NK-92 (cell line): ENCODE data around the gene GRIK4.
"Not testable (repeated sequence)": the region's sequence is repeated elsewhere in the genome, so short reads cannot be mapped to it uniquely, and the experiment has no call there.

Source experiments
- DNase-seq: peaks from one replicate; lab custom pipeline; 2025; ENCODE audit not compliant: unreplicated experiment; lab: John Stamatoyannopoulos, UW

GRIK4 gene

DNA sequence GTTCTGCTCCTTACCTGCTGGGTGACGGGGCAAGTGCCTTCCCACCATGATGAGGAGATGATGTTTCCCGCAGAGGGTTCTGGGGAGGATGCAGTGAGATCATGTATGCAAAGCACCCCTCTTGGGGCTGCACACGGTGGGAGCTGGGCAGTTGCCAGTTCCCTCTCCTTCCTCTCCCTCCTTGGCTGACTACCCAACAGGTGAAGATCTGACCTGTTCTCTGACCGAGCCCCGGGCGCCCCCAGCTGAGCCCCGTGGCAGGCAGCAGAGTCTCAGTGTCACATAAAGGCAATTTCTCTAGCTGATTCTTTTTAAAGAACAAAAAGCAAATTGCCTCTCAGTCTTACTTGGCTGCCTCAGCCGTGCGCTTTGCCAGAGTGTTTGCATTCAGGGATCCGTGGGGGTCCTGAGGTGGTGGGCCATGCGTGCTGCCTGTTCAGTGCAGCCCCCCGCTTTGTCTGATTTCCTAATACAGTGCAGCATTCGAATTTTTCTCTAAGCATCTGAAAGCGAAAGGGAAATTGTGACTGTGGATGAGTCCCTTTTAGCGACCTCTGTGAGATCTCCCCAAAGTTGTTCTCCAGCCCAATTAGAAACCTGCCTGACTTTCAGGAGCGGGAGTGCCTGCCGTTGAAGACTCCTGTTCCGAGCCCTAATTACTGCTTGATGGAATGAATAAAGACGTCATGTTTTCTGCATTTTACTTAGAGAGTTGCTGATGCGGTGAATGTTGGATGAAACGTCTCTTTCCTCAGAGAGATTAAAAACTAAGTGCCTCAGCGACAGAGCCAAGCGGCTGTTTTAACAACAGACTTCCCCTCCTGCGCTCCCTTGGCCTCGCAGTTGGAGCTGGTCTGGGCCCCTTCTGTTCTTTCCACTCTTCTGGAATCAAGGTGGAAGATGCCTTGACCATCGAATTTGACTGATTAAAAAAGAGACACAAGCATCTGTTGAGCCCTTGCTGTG, 86.0 kb downstream of the GRIK4 start:
- DNase-seq = no peak

GRCh38 chr11:120598517-120599257, 87.1 kb downstream of the GRIK4 start:
- no peak for DNase-seq

- DNase-seq = no peak
These were observed 88.4 kb downstream of the GRIK4 start for GRCh38 chr11:120599816-120600420.

GRCh38 chr11:120601536-120601935, 90.0 kb downstream of the GRIK4 start:
- DNase-seq = no peak

- DNase-seq = no peak
These were observed 91.5 kb downstream of the GRIK4 start for GRCh38 chr11:120603071-120603470.

GRCh38 chr11:120605469-120605868, 93.9 kb downstream of the GRIK4 start:
- no peak for DNase-seq

- no peak for DNase-seq
These were observed 94.9 kb downstream of the GRIK4 start for GRCh38 chr11:120606211-120607010.

DNA sequence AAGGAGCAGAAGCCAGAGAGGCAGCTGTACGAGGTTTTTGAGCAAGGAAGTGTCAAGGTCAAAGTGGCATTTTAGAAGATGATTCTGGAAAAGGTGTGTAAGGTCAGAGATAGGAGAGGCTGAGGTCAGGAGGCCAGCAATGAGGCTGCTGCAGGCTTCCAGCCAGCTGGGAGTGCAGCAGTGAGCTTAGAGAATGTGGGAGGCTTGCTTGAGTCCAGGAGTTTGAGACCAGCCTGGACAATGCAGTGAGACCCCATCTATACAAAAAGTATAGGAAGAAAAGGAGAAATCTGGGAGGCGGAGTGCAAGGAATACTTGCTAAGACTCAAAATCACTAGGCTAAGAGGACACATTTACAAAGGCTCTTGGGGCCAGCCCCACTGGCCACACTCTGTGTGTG, 96.5 kb downstream of the GRIK4 start:
- DNase-seq = no peak

- no peak for DNase-seq
These were observed 97.2 kb downstream of the GRIK4 start for GRCh38 chr11:120608760-120609211.

DNA sequence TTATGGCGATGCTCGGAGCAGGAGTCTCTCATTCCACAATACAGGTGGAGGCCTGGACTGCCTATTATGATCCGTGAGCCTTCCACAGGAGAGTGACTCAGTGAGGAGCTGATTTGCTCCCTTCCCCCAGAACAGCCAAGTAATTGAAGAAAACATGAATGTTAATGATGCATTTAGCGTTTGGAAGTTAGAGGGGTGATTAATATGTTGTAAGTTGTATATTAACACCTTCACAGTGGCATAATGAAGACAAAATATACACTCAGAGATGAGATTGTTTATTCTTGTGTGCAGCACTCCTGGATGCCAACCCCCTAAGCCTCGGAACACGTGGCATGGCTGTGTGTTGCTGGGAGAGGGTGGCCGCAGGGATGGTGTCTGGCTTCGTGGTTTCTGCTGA, 98.6 kb downstream of the GRIK4 start:
- no peak for DNase-seq

DNA sequence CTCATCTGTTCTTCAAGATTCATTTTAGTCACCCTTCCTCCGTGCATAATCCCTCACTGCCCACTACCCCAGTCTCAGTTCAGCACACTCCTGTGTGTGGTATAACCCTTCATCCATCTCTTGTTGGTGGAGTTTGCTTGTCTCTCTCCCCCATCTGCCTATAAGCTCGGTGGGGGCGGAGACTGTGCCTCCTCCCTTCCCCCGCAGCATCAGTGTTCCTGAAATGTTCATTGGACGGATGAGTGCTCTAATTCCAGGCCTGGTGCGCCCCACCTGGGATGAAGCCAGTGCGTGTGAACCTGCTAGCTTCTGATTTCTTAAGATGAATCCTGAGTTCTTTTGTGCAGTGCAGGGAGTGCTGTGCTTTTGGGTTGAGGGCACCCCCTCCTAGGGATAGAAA, 100.0 kb downstream of the GRIK4 start:
- DNase-seq = no peak

DNA sequence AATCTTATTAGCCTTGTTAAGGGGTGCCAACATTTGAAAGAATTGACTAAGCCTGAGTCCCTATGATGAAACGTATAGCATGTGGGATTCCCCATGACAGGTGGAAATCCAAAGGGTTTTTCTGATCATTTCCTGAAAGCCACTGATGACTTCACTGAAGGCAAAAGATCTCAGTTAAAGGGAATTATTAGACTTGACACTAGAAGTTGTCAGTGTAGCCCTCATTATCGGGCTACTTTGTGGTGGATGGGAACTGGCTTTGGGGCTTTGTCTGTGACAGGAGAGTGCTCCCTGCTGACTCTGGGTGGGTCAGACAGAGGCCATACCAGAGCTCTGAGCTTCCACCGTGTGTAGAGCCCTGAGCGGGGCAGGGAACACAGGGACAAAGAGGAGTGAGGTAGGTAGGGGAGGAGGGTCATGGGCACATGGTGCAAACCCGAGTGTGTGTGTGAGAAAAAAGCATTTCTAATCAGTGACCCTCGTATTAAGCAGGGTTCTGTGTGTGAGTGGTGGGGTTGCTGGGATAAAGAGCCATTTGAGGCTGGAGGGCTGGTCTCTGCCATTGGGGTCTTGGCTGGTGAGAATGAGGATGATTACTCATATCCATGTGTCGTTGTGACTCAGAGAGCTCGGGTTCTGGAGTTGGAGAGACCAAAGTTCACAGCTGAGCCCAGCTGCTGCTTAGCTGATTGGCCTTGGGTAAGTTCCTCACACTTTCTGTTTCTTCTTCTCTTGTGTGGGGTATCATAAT, 101.1 kb downstream of the GRIK4 start:
- no peak for DNase-seq

DNA sequence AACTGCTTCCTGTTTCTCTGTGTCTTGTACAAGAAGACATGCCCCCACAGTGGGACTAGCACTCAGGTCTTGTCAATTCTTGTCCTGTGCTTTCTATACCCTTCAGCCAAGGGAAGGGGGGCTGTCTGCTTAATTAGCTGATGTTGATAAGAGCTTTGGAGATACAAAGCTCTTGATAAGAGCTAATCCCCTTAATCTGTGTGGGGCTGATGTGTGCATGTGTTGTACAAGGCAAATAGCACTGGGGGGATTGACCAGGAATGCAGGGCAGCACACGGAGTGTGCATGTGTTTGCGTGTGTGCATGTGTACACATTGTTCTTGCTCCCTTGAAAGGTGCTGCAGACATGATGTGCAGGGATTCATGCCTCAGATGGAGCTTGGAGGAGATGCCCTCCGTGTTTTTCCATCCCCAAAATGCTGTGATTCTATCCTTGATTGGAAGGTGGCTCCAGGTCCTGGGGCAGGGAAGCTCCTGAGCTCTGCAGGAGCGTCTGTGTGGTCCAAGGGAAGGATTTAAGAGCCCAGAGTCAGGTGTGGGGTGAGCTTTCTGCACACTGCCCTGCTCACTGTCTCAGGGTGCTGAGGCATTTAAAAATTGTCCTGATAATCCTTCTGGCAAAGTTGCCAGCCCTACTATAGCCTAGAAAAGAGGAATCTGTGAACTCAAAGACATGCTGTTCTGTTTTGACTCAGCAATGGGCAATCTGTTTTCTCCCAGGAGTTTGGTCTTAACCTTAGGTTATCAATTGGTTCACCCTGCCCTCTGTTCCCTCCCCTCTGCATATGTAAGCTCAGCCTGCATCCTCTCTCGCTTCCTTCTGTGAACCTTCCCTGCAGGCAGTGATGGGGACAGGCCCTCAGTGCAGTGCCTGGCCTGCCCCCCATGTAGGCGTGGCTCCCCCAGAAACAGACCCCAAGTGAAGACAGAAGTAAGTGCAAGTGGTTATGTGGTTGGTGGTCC, 102.0 kb downstream of the GRIK4 start:
- no peak for DNase-seq

GRCh38 chr11:120615391-120615790, 103.8 kb downstream of the GRIK4 start:
- no peak for DNase-seq

DNA sequence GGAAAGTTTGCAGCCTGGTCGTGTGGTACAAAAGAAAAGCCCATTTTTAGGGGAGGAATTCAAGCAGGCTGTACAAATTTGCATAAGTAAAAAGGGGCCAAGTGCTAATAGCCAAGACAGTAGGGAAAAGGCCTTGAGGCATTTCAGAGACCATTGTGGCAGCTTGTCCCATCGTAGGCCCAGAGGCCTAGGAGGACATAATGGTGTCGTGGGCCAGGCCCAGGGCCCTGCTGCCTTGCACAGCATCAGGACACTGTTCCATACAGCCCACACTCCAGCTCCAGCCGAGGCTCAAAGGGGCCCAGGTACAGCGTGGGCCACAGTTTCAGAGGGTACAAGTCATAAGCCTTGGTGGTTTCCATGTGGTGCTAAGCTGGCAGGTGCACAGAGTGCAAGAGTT, 106.9 kb downstream of the GRIK4 start:
- DNase-seq = no peak

GRCh38 chr11:120622189-120622875, 110.8 kb downstream of the GRIK4 start:
- DNase-seq = no peak

DNA sequence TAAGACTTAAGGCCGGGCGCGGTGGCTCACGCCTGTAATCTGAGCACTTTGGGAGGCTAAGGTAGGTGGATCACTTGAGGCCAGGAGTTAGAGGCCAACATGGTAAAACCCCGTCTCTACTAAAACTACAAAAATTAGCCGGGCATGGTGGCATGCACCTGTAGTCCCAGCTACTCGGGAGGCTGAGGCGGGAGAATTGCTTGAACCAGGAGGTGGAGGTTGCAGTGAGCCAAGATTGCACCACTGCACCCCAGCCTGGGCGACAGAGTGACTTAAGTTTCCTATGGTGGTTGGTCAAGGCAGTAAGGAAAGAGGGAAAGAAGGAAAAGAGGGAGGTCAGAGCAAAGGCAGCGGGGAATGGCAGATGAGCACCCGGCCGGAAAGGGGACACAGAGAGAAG, 113.4 kb downstream of the GRIK4 start:
- not testable (repeated sequence) for DNase-seq

DNA sequence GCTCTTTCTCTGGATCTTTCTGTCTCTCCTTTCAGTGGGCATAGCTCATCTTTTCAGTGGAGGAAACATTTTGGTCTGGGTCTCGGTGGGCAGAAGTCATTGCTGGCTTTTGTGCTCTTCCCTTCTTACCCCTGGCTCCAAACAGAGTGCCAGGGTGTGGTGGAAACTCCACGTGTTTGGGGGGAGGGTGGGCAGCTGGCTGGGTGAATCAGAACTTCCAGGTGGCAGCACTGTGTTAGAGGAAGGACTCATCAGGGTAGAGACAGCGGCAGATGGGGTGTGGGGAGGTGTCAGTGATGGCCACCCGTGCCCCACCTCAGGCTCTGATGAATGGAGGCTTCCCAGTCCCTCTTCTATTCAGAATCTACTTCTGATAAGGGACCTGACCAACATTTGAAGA, 114.0 kb downstream of the GRIK4 start:
- no peak for DNase-seq
